Measurements from ENCODE around the gene PTCH2.
A peak's percentile ranks its signal among the peaks of the same experiment; 100 is the strongest.
"Not testable (repeated sequence)": the region's sequence is repeated elsewhere in the genome, so short reads cannot be mapped to it uniquely, and the experiment has no call there.

PTCH2 gene

GRCh38 chr1:44799770-44800584, 43.1 kb downstream of the PTCH2 start, which contains the start of gene PLK3:
TSS of gene PLK3 (plus strand) at chr1:44800377. CDS start at chr1:44800464, 87 bp downstream.
- DNase-seq = peak; percentile 99

- DNase-seq = no peak
These were observed 44.3 kb downstream of the PTCH2 start for GRCh38 chr1:44798481-44799365.

GRCh38 chr1:44797886-44798285, 45.2 kb downstream of the PTCH2 start:
- DNase-seq = not testable (repeated sequence)

GRCh38 chr1:44792736-44793502, 50.1 kb downstream of the PTCH2 start:
- DNase-seq = no peak

- DNase-seq = no peak
These were observed 51.9 kb downstream of the PTCH2 start for GRCh38 chr1:44790968-44791801.

GRCh38 chr1:44788120-44788860, 54.8 kb downstream of the PTCH2 start, which contains the start of gene BEST4:
TSS of gene BEST4 (minus strand) at chr1:44788170. CDS start at chr1:44787705, 465 bp downstream.
- DNase-seq = no peak

- no peak for DNase-seq
These were observed 55.5 kb downstream of the PTCH2 start for GRCh38 chr1:44787506-44787905.

GRCh38 chr1:44786841-44787426, 56.1 kb downstream of the PTCH2 start:
- peak; percentile 64 for DNase-seq

GRCh38 chr1:44786138-44786840, 56.8 kb downstream of the PTCH2 start:
- peak; percentile 94 for DNase-seq

- DNase-seq = no peak
These were observed 57.4 kb downstream of the PTCH2 start for GRCh38 chr1:44785501-44786137.

- no peak for DNase-seq
These were observed 58.0 kb downstream of the PTCH2 start for GRCh38 chr1:44785029-44785380.

- peak; percentile 79 for DNase-seq
These were observed 58.7 kb downstream of the PTCH2 start for GRCh38 chr1:44784094-44785028.

GRCh38 chr1:44783697-44784093, 59.4 kb downstream of the PTCH2 start:
- DNase-seq = no peak

GRCh38 chr1:44780583-44781121, 62.4 kb downstream of the PTCH2 start:
- DNase-seq = no peak

GRCh38 chr1:44778705-44779576, 64.1 kb downstream of the PTCH2 start:
- DNase-seq = no peak

- no peak for DNase-seq
These were observed 65.0 kb downstream of the PTCH2 start for GRCh38 chr1:44777969-44778635.

GRCh38 chr1:44777547-44777946, 65.5 kb downstream of the PTCH2 start:
- DNase-seq = no peak
